Epithelial cell of proximal tubule (primary cell): ENCODE measurements around the gene ANKRD22. TPM values are rescaled to one million over a fixed set of nuclear protein-coding genes. Genes with fewer than 3 reads are reported as not detected.

Experiments
- DNase-seq: peaks from one replicate; pipeline ENCODE4 v3.0.0-alpha.2; 2011; ENCODE audit warnings: low read depth
- H3K4me3 ChIP-seq: 2 replicates; pipeline ENCODE4 v1.5.1; 2011; ENCODE audit warnings: low read depth, mild to moderate bottlenecking, low read length
- total RNA-seq: library from RNA; depleted of rRNA; stranded (reverse); fragments of >200 nt; gene quantifications from 2 replicates; pipeline ENCODE4 v1.2.3, GENCODE V29; 2015
- TF ChIP-seq, protein P1 (sequence below): conservative IDR thresholded peaks from 2 replicates; pipeline ENCODE4 v1.5.1; 2012; ENCODE audit warnings: low read depth, mild to moderate bottlenecking, low read length

The ANKRD22 gene
- total RNA-seq, 1 donor from 2014 or later, result 0.12 TPM

DNA sequence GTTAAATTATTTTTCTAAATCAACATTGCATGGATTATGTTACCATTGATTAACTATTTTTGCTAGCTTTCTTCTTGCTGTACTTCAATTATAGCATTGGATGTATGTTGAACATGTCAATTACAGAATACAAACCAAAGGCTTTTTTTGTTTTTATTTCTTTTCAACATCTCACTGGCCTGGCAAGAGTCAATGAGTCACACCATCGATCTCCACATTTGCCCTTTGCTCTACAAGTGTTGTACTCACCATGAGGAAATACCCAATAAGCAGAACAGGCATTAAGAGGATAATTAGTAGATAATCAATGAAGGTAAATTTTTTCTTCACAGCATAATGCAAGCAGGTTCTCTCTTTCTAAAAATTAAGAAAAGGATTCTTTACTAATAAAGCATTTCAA lies 23.3 kb downstream of the ANKRD22 start:
- no peak for DNase-seq
- TF ChIP-seq, protein P1, sequence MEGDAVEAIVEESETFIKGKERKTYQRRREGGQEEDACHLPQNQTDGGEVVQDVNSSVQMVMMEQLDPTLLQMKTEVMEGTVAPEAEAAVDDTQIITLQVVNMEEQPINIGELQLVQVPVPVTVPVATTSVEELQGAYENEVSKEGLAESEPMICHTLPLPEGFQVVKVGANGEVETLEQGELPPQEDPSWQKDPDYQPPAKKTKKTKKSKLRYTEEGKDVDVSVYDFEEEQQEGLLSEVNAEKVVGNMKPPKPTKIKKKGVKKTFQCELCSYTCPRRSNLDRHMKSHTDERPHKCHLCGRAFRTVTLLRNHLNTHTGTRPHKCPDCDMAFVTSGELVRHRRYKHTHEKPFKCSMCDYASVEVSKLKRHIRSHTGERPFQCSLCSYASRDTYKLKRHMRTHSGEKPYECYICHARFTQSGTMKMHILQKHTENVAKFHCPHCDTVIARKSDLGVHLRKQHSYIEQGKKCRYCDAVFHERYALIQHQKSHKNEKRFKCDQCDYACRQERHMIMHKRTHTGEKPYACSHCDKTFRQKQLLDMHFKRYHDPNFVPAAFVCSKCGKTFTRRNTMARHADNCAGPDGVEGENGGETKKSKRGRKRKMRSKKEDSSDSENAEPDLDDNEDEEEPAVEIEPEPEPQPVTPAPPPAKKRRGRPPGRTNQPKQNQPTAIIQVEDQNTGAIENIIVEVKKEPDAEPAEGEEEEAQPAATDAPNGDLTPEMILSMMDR, result no peak
- H3K4me3 ChIP-seq, result no peak overlapping the region

GRCh38 chr10:88827671-88828070 lies 24.0 kb downstream of the ANKRD22 start:
- H3K4me3 ChIP-seq, result no peak overlapping the region
- no peak for DNase-seq
- TF ChIP-seq, protein P1, result no peak

DNA sequence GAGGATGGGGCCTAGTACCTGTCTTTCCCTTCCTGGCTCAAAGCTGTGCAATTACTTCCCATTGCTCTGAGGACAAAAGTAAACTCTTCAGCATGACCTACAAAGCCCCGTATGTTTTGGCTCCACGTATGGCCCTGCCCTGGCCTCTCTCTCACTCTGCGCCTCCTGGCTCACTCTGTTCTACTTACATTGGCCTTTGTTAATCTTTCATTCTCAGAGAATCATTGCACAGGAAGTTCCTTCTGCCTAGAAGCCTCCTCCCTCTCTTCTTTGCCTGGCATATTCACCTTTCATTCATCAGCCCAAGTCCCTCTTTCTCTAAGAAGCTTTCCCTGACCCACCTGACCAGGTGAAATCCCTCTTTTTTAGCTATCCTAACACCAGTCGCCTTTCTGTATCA lies 25.3 kb downstream of the ANKRD22 start:
- H3K4me3 ChIP-seq, result no peak overlapping the region
- TF ChIP-seq, protein P1, result no peak
- DNase-seq, result no peak

DNA sequence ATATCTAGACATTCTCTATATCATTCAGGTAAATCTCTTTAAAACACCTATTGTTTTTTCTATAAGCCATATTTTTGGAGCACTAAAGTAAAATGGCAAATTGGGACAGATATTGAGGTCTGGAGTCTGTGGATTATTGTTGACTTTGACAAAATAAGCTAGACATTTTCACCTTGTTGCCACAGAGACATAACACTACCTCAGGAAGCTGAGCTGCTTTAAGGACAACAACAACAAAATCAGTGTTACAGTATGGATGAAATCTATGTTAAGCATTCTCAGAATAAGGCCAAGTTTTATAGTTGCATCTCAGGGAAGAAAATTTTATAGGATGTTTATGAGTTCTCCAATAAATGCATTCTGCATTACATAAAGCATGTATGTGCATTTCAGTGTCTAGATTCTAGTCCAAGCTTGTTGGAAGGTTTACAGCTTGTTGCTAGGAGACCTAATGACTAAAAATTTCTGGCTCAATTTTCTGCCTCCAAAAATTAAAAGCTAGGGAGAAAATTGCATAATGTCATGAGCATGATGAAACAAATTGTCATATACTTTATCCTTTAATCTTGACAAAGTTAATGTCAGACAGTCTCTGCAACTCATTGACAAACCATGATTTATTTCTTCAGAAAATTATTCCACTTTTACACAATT lies 30.8 kb downstream of the ANKRD22 start:
- DNase-seq, result no peak
- TF ChIP-seq, protein P1, result no peak

GRCh38 chr10:88819290-88819689 lies 32.4 kb downstream of the ANKRD22 start:
- H3K4me3 ChIP-seq, result no peak overlapping the region
- TF ChIP-seq, protein P1, result no peak
- DNase-seq, result no peak

More for the DNA sequence above, 30.8 kb downstream of the ANKRD22 start:
- H3K4me3 ChIP-seq, result no peak overlapping the region

DNA sequence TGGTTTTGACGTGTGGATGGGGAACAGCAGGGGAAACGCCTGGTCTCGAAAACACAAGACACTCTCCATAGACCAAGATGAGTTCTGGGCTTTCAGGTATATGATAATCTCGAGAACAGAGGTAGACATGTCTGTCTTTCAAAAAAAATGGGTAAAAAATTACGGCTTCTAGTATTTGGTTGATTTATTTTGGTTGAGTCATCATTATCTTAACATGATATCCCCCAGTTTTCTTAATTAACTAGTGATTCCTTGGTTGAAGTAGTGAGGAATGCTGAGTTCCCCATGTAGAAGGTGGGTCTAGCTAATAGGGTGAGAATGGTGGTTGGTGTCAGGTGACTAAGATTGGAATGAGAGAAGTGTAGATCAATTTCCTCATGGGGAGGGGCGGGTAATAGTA lies 38.4 kb downstream of the ANKRD22 start:
- H3K4me3 ChIP-seq, result no peak overlapping the region
- DNase-seq, result no peak
- TF ChIP-seq, protein P1, result no peak
